Stimulated activated naive B cell treated with anti-CD40 and anti-IgM and Interleukin-4, amounts not matched to agents 10 μg/mL and 1 μg/mL and 100 μg/mL, for 72 hours (primary cell): Measurements from ENCODE around the gene ABHD3.
A peak's percentile ranks its signal among the peaks of the same experiment; 100 is the strongest.

ENCODE experiments used
- ATAC-seq, 2 donors: fragments of 150-1000 bp; cut with Tn5 transposase; replicated peaks; 2 replicates each; pipeline ENCODE4 v1.10.0; 2021; ENCODE audit warnings: moderate library complexity in 1 of 2
- DNase-seq: peaks from one replicate; pipeline ENCODE4 v3.0.0; 2021
- H3K27ac Mint-ChIP-seq: one replicate; pipeline ENCODE4 v1.8.0; 2022; ENCODE audit warnings: mild to moderate bottlenecking, mixed read lengths
- H3K27me3 Mint-ChIP-seq, 2 donors: one replicate each; pipeline ENCODE4 v1.8.0; 2022; ENCODE audit warnings: mixed read lengths in 2 of 2
- H3K36me3 Mint-ChIP-seq, 2 donors: one replicate each; pipeline ENCODE4 v1.8.0; 2022; ENCODE audit warnings: mixed read lengths in 2 of 2, mild to moderate bottlenecking in 1 of 2
- H3K4me1 Mint-ChIP-seq, 2 donors: one replicate each; pipeline ENCODE4 v1.8.0; 2022; ENCODE audit warnings: mixed read lengths in 2 of 2, mild to moderate bottlenecking in 1 of 2
- H3K4me3 Mint-ChIP-seq, 2 donors: one replicate each; pipeline ENCODE4 v1.8.0; 2022; ENCODE audit warnings: mild to moderate bottlenecking in 2 of 2, mixed read lengths in 2 of 2, moderate library complexity in 1 of 2
- H3K9me3 Mint-ChIP-seq, 2 donors: one replicate each; pipeline ENCODE4 v1.8.0; 2022; ENCODE audit warnings: mixed read lengths in 2 of 2, mild to moderate bottlenecking in 1 of 2

Gene ABHD3

DNA sequence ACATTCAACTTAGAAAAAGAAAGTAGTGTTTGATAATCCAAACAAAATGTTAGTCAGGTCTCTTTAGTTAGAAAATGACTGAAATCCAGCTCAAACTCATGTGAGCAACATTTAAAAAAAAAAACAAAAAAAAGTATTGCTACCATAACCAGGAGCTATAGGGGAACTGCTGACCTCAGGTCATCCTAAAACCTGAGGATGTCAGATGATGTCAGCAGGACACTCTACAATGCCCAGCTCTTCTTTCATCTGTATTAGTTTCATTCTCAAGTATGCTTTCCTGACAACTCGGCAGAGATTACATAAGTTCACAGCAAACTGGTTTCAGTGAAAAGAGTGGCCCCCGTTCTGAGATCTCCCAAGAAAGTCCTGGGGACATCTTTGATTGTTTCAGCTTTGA lies 99.9 kb downstream of the ABHD3 start:
- peaks cover 0 to 2% of the 10 kb centered on the region in 2 donors for H3K36me3 Mint-ChIP-seq
- H3K4me1 Mint-ChIP-seq: peaks cover 14 to 39% of the 10 kb centered on the region in 2 donors
- ATAC-seq (no peak), DNase-seq (no peak)
- no peaks in the 10 kb centered on the region for H3K9me3 Mint-ChIP-seq
- H3K27me3 Mint-ChIP-seq: no peaks in the 10 kb centered on the region
- no peak overlapping the region for H3K4me3 Mint-ChIP-seq
- H3K27ac Mint-ChIP-seq: no peak overlapping the region

DNA sequence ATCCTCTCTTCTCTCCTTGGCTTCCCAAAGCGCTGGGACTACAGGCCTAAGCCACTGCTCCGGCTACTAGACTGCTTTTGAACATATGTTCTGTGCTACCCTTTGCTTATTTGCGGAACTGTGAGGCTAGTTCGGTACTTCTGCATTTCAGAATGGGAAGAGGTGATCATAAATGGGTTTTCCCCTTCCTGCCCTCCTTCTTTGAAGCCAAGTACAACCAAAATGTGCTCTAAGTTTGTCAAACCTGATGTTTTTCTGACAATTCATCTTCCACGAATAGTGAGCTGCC lies 102.3 kb downstream of the ABHD3 start:
- H3K36me3 Mint-ChIP-seq: peaks cover 0 to 7% of the 10 kb centered on the region in 2 donors
- peaks cover 21 to 54% of the 10 kb centered on the region in 2 donors for H3K4me1 Mint-ChIP-seq
- peak overlapping the region; percentile 95 for H3K27ac Mint-ChIP-seq
- H3K4me3 Mint-ChIP-seq: peak overlapping the region; percentile 69 to 72
- no peaks in the 10 kb centered on the region for H3K9me3 Mint-ChIP-seq
- DNase-seq: peak; percentile 55
- H3K27me3 Mint-ChIP-seq: no peaks in the 10 kb centered on the region
- peak; percentile 34 to 43 for ATAC-seq
